GM12891 (cell line): ENCODE results near the gene CLPTM1L.

Experiments
- POLR2A ChIP-seq: IDR thresholded peaks from 2 replicates; pipeline ENCODE4 v1.6.1; 2011; ENCODE audit warnings: low read depth, low read length, control low read depth
- POLR2AphosphoS5 ChIP-seq: IDR thresholded peaks from 2 replicates; pipeline ENCODE4 v1.6.1; 2011; ENCODE audit warnings: low read depth, low read length, control low read depth
- POU2F2 ChIP-seq: IDR thresholded peaks from 2 replicates; pipeline ENCODE4 v1.6.1; 2011; ENCODE audit warnings: low read depth, mild to moderate bottlenecking, control low read depth, low read length, moderate library complexity
- TAF1 ChIP-seq: IDR thresholded peaks from 2 replicates; pipeline ENCODE4 v1.6.1; 2011; ENCODE audit warnings: low read depth, low read length, control low read depth

DNA sequence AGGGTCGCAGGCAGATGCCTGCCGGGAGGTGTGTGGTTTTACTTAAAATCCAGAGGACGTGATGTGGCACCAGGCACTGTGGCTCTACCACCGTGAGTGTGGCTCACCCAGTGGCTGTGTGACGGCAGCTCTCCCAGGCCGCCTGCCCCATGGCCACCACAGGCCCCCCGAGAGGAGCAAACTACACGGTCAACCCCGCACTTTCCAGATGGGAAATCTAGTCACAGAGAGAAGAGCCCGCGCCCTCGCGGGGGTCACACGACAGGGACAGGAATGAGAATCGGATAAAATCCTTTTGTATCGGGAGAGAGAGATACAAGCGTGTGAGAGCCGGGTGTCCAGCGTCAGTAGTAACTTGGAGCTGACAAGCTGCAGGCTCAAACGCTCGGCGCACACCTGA lies 74.5 kb downstream of the CLPTM1L start:
- TF ChIP-seq POLR2A (no peak), TAF1 (no peak), POLR2AphosphoS5 (no peak), POU2F2 (no peak)
